Fibroblast of skin of abdomen (primary cell): ENCODE data around the gene CAMKV.
A peak's percentile ranks its signal among the peaks of the same experiment; 100 is the strongest.
"Not testable (repeated sequence)": the region's sequence is repeated elsewhere in the genome, so short reads cannot be mapped to it uniquely, and the experiment has no call there.

Experiments
- DNase-seq: peaks from one replicate; pipeline ENCODE4 v3.0.0-alpha.2; 2013

The CAMKV gene

DNA sequence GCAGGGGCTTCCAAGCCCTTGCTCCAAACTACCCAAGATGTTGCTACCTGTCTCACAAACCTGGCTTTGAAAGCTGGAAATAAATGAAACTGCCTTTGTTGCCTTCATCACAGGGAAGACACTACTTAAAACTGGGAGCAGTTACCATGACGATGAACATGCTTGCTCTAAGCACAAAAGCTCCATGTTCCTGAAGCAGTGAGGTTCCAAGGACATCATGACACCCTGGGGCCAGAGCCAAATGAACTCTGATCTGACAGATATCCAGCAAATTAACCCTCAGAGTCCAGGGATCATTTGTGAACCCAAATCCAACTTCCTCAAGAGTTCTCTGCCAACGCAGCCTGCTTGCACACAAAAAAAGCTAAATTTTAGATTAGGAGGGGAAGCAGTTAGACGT lies 24.0 kb downstream of the CAMKV start:
- DNase-seq, result no peak

DNA sequence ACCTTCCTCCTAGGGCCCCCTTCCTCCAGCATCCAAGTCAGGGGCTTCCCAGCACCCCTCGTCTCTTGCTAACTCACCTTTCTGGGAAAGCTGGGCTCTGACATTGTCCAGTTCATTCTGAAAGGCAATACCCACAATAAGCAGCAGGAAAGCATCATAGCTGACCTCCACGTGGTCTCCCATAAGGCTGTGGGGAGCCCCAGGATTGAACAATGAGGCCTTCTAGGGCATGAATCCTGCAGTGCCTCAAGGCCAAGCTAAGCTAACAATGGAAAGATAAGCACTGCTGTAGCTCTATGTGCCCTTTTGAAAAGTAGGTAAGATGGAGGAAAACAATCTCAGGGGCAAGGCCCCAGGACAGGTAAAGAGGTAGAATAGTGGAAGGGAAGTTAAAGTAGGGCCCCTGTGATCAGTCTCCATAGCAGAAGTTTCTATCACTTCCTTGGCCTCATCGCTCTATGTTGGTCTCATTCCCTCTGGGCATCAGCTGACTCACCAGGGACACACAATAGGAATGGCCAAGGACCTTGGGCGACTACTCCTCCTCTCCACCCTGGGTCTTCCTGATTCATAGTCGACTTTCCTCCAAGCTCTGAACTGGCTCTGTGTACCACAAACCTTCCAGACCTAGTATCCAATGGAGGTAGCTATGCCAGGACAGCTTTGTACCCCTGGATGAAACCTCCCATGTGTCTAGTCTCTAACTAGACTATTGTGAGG lies 25.1 kb downstream of the CAMKV start:
- no peak for DNase-seq

DNA sequence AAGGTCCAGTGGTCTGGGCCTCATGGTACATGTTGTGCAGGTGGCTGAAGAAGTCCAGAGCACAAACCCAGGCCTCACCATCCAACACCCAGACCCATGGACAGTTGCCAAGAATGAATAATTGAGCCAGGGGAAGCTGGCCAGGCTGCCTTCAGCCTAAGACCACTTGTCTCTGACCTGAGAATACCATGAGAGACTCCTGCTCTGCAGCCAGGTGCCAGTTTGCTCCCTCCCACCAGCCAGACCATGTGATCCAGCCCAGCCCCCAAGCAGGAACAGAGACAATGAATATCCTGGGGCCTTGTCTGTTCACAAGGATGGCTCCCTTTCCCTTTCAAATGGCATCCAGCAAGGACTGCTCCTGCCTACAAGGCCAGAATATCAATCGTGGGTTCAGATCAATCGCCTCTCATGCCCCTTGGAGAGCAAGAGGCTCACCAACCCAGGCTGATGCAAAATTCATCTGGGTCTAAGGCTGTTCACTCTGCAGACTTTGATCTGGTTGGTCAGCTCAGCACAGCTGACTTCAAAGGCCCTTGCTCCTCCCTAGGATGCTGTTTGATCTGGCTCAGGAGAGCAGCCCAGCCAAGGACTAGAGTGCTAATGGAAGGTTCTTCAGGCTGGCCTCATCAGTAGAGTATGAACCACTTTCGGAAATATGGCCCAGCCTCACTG lies 26.7 kb downstream of the CAMKV start:
- DNase-seq, result no peak

DNA sequence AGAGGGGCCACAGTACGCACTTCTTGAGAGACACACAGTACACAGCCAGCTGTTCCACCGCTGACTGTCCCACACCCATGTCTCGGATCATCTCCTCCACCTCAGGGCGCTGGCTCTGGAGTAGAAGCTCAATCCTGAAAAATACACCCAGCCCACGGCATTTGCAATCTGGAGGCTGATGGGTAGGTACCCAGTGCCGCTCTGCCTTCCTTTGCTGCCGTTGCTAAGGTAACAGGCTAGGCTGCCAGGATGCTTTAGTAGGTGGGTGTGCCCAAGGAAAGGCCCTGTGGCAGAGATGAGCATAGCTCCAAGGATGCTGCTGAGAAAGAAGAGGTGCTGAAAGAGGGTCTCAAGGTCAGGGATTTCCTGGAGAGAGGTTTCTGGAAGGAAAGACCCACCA lies 27.9 kb downstream of the CAMKV start:
- no peak for DNase-seq

DNA sequence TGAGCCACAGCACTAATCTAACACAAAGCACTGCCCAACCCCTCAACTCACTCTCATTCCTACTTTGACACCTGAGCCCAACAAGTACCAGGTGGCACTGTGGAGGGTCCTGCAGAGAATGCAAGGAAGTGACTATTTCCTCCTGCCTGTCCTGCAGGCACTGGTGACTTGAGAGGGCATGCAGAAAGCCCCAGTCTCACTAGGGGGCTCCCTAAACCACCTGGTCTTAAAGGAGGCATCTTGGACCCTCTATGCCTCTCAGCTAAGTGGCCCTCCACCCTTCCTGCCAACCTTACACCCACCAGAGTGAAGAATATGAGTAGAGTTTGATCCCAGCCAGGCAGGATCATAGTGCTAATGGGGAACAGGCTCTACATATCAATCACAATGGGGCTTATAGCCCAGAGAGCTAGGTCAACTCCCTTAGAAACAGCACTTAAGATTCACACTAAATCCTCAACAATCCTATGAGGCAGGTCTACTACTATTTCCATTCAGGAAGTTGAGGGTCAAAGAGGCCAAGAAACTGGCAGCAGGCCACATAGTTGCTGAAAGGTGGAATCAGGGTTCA lies 28.5 kb downstream of the CAMKV start:
- no peak for DNase-seq

DNA sequence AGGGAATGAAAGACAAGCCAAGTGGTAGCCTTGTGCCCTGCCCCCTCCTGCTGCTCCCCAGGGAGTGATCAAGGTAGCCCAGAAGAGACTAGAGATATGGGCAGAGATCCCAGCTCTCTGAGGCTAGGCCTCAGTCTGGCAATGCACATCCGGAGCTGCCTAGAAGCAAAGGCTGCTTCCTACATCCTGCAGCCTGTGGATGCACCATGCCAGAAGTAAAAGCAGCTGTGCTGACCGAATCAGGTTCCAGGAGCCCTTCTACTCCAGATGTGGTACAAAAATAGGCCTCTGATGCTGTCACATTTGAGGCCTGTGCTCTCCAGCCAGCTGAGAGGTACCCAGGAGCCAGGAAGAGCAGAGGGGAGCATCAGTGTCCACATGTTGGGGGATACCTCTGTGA lies 29.3 kb downstream of the CAMKV start:
- DNase-seq, result peak; percentile 24

DNA sequence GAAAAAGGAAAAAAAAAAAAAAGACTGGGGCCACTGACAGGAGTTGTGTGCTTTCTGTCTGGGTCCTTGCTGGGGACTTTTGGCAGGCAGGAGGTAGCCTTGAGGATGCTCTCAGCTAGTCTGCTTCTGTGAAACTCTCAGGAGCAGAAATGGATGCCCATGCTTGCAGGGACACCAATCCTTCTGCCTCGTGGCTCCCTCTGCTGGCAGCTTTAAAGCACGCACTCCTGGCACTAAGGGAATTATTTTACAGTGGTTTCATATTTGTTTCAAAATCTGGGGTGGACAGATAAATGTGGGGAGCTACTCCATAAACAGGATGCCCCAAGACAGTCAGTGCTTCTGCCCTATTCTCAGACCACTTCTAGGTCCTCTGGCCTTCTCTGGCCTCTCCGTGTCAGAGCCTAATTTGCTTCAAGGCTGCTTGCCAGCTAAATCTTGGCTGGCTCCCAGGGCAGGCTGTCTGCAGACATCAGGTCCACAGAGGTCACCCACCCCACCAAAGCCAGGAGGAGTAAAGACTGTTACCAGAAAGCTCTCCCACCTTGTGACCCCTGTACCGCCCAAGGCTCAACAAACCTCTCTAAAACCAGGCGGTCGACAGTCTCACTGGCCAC lies 30.4 kb downstream of the CAMKV start:
- DNase-seq, result peak; percentile 77

DNA sequence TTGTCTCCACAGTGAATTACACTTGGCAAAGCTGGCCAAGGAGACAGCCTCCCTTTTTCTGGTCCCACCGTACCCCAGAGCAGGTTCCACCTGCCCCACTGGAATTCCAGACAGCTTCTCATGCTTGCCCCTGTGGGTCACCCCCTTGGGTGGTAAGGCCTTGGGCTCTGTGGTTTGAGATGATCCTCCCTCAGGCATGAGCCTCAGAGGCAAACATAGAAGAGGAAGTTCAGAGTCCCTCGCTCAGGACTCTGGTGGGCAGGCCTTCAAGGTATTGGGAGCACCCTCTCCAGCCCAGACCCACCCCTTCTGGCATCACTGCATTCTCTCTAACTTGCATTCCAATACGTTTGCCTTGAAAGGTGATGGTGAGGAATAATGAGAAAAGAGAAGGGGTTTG lies 38.4 kb downstream of the CAMKV start:
- DNase-seq, result no peak

DNA sequence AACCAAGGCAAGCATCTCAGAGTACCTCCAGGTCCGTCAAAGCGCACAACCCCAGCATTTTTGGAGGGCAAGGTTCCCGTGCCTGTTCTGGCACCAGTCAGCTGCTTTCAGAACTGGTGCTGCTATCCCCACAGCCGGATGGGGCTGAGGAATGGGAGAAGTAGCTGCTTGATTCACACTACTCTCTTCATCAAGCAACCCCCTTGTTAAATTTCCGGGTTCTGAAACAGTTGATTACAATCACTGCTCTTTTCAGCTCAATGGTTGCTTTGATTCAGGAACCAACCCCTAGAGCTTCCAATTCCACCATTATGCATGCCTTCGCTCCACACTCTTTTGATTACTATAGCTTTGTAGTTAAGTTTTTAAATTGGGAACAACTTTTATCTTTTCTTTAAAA lies 43.7 kb downstream of the CAMKV start:
- no peak for DNase-seq

DNA sequence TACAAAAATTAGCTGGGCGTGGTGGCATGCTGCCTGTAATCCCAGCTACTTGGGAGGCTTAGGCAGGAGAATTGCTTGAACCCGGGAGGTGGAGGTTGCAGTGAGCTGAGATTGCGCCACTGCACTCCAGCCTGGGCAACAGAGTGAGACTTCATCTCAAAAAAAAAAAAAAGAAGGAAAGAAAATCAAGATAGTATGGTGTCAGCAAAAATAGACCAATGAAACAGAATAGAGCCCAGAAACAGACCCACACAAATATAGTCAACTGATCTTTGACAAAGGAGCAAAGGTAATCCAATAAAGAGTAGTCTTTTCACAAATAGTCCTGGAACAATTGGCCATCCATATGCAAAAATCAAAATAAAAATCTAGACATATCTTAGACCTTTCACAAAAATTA lies 46.6 kb downstream of the CAMKV start:
- not testable (repeated sequence) for DNase-seq

DNA sequence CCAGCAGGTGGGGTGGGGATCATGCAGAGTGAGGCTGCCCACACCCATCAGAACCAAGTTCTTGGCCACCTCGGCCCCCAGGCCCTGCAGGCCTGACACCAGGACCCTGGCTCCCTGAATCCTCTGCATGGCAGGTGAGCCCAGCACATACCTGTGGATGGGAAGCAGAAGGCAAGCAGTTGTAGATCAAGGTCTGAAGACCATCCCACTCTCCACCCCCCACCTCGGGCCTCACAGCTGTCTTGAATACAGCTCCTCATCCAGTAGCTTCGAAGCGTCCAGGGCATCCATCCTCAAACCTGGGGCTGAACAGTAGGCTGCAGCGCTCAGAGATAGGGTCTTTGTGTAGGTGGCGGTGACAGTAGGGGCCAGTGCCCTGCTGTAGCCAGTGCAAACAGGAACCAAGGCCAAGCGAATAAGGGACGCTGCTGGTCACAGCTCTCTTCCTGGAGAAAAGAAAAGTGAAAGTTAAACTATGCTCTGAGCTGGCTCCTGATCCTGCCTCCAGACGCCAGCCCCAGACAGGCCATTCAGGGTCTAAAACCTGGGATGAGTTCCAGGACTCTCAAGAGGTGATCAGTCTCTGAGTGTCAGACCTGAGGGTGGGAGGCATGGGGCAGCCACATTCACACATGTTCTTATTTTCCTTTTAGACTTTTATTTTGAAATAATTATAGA lies 56.1 kb downstream of the CAMKV start, which contains the start of gene UBA7:
UBA7 (minus strand) TSS at position 457 of the 678 bp plus-strand sequence; CDS start at position 291, 166 bp downstream.
- peak; percentile 93 for DNase-seq

DNA sequence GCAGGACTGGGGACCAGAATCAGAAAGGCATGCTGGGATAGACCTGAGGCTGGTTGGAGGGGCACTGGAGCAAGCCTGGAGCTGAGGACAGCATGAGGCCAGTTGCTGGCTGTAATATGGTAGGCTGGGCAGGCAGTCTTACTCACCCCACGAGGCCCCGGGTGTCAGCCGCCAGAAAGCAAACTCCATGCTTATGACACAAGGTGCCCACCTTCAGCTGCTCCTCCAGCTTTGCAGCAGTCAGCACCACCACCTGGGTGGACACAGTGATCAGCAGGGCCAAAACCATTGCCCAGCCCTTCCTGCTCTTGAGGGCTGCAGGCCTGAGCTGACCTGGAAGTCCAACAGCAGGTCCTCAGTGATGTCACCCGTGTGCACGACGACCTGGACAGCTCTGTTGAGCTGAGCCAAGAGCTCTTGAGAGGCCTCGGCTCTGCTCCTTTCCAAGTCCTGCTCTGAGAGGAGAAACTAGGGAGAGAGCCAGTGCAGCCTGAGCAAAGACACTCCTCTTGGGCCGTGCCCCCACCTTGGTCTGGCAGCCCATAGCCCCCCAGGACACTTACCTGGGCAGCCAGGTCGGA lies 56.7 kb downstream of the CAMKV start:
- DNase-seq, result no peak
